ENCODE measurements around the gene KRT73. TPM values are rescaled to one million over a fixed set of nuclear protein-coding genes. Genes with fewer than 3 reads are reported as not detected.

The KRT73 gene
- total RNA-seq, 1 donor from 2014 or later = not detected

GRCh38 chr12:52646613-52647012 is 28.3 kb upstream of the KRT73 start:
- H3K27ac Mint-ChIP-seq = no peak overlapping the region
- DNase-seq (ENCODE audit: low spot score in 2 of 2, unreplicated experiment in 2 of 2) = no peak
- H3K4me3 Mint-ChIP-seq = no peak overlapping the region
- H3K27me3 Mint-ChIP-seq (ENCODE audit: low read depth) = peaks cover 80% of the 10 kb centered on the region
- no peak for TF ChIP-seq CTCF (IDR thresholded peaks at IDR 0.05; ENCODE audit: unreplicated experiment)
- H3K9me3 Mint-ChIP-seq = no peaks in the 10 kb centered on the region
- H3K36me3 Mint-ChIP-seq = no peaks in the 10 kb centered on the region
- no peaks in the 10 kb centered on the region for H3K4me1 Mint-ChIP-seq

GRCh38 chr12:52645982-52646381 is 27.6 kb upstream of the KRT73 start:
- H3K9me3 Mint-ChIP-seq = no peaks in the 10 kb centered on the region
- H3K36me3 Mint-ChIP-seq = no peaks in the 10 kb centered on the region
- no peak overlapping the region for H3K4me3 Mint-ChIP-seq
- H3K27me3 Mint-ChIP-seq (ENCODE audit: low read depth) = peaks cover 83% of the 10 kb centered on the region
- no peaks in the 10 kb centered on the region for H3K4me1 Mint-ChIP-seq
- TF ChIP-seq CTCF (IDR thresholded peaks at IDR 0.05; ENCODE audit: unreplicated experiment) = no peak
- no peak for DNase-seq (ENCODE audit: low spot score in 2 of 2, unreplicated experiment in 2 of 2)
- no peak overlapping the region for H3K27ac Mint-ChIP-seq

- Mint-ChIP-seq H3K4me1 (no peaks in the 10 kb centered on the region), H3K27ac (no peak overlapping the region), H3K36me3 (no peaks in the 10 kb centered on the region), H3K4me3 (no peak overlapping the region), H3K9me3 (no peaks in the 10 kb centered on the region), H3K27me3 (ENCODE audit: low read depth) (peaks cover 83% of the 10 kb centered on the region)
- DNase-seq (ENCODE audit: low spot score in 2 of 2, unreplicated experiment in 2 of 2) = no peak
- TF ChIP-seq CTCF (IDR thresholded peaks at IDR 0.05; ENCODE audit: unreplicated experiment) = no peak
Observed at GRCh38 chr12:52645120-52645761, 26.9 kb upstream of the KRT73 start.

GRCh38 chr12:52644078-52644415 is 25.7 kb upstream of the KRT73 start:
- Mint-ChIP-seq H3K4me1 (no peaks in the 10 kb centered on the region), H3K27ac (no peak overlapping the region), H3K27me3 (ENCODE audit: low read depth) (peaks cover 80% of the 10 kb centered on the region), H3K4me3 (no peak overlapping the region), H3K36me3 (no peaks in the 10 kb centered on the region), H3K9me3 (no peaks in the 10 kb centered on the region)
- DNase-seq (ENCODE audit: low spot score in 2 of 2, unreplicated experiment in 2 of 2) = no peak
- no peak for TF ChIP-seq CTCF (IDR thresholded peaks at IDR 0.05; ENCODE audit: unreplicated experiment)

- Mint-ChIP-seq H3K9me3 (no peaks in the 10 kb centered on the region), H3K4me1 (no peaks in the 10 kb centered on the region), H3K36me3 (no peaks in the 10 kb centered on the region), H3K4me3 (no peak overlapping the region), H3K27me3 (ENCODE audit: low read depth) (peaks cover 82% of the 10 kb centered on the region), H3K27ac (no peak overlapping the region)
- TF ChIP-seq CTCF (IDR thresholded peaks at IDR 0.05; ENCODE audit: unreplicated experiment) = no peak
- no peak for DNase-seq (ENCODE audit: low spot score in 2 of 2, unreplicated experiment in 2 of 2)
Observed at GRCh38 chr12:52643233-52644077, 25.1 kb upstream of the KRT73 start.

Data from mesothelial cell of epicardium (in vitro differentiated cells).